Fibroblast of the aortic adventitia (primary cell): Measurements from ENCODE around the gene NKIRAS1. TPM values are rescaled to one million over a fixed set of nuclear protein-coding genes. Genes with fewer than 3 reads are reported as not detected.

Experiments
- DNase-seq: peaks from one replicate; pipeline ENCODE4 v3.0.0-alpha.2; 2010; ENCODE audit warnings: low read depth
- H3K4me3 ChIP-seq: 2 replicates; pipeline ENCODE4 v1.5.1; 2011; ENCODE audit warnings: low read depth, mild to moderate bottlenecking, control low read depth, low read length, moderate library complexity
- CTCF ChIP-seq: IDR thresholded peaks from 2 replicates; pipeline ENCODE4 v1.5.1; 2011; ENCODE audit warnings: mild to moderate bottlenecking, low read length, control low read depth, inconsistent platforms; ENCODE audit not compliant: insufficient read depth
- total RNA-seq: library from RNA; depleted of rRNA; stranded (reverse); fragments of >200 nt; gene quantifications from 2 replicates; pipeline ENCODE4 v1.2.3, GENCODE V29; 2012; ENCODE audit warnings: low replicate concordance

NKIRAS1 gene
- total RNA-seq, 1 donor, result 20.9 TPM

DNA sequence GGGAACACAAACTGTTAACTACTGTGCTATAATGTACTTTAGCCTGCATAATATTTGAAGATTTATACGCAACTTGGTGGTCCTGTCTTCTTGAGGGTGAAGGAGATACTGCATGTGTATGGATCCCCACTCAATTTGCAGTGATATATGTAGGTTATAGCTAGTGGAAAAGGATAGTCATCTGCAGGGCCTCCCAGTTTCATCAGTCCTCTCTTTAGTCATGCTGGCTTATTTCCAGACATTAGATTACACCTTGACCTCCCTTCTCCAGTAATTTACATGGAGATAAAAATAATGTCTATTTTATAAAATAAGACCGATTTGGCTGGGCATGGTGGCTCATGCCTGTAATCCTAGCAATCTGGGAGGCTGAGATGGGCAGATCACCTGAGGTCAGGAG is 32.0 kb upstream of the NKIRAS1 start:
- H3K4me3 ChIP-seq, result no peak overlapping the region
- DNase-seq, result peak; percentile 57
- TF ChIP-seq CTCF, result no peak

GRCh38 chr3:23945913-23946687 is 29.3 kb upstream of the NKIRAS1 start:
- peak overlapping the region; percentile 84 for H3K4me3 ChIP-seq
- no peak for TF ChIP-seq CTCF
- DNase-seq, result peak; percentile 91

DNA sequence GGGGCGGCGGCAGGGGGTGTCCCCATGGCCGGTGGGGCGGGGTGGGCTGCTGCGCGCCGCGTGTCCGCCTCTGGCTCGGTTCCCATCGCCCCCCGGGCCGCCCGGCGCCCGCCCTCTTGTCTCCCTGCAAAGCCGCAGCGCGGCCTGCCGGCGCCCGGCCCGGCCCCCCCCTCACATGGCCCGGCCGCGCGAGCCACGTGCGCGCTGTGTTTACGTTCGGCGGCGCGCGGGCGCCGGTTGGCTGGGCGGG is 28.8 kb upstream of the NKIRAS1 start:
- no peak for TF ChIP-seq CTCF
- peak overlapping the region; percentile 79 for H3K4me3 ChIP-seq
- DNase-seq, result no peak

DNA sequence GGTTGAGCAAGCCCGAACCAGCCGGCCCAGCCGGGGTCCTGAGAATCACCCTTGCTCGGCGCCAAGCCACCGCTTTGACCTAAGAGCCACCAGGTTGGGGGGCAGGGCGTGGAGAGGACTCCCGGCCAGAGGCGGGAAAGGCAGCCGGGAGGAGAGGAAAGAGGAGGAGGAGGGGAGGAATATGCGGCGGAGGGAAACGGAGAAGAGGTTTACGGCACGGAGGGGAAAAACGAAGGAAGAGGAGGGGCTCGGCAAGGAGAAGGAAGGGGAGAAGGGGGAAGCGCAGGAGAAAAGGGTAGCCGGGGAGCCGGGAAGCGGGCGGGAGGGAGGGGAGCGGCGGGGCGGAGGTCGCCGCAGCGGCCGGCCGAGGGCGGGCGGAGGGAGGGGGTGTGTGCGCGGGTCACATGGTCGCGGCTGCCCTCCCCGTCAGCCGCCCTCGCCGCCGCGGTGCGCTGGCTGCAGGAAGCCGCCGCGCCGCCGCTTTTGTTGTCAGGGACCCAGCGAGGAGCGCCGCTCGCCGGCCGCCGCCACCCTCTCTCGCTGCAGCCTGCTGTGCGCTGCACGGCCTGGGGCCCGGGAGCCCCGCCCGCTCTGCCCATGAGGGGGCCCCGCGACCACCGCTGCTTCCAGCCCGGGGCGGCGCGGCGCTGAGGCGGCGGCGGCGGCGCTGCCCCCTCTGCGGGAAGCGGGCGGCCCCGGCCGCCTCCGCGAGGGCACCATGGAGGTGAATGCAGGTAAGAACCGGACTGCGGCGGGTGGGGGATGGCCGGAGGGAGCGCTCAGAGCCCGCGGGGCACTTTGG is 28.3 kb upstream of the NKIRAS1 start, which contains the start of gene NR1D2:
TSS of gene NR1D2 (plus strand) at position 426 of the 802 bp plus-strand sequence. CDS start at position 719, 293 bp downstream.
- H3K4me3 ChIP-seq, result peak within 1 kb of the TSS; percentile 84
- DNase-seq, result peak; percentile 69
- no peak for TF ChIP-seq CTCF

- DNase-seq, result no peak
- TF ChIP-seq CTCF, result no peak
- H3K4me3 ChIP-seq, result peak overlapping the region; percentile 79
Measured at GRCh38 chr3:23944007-23944783, 27.4 kb upstream of the NKIRAS1 start.

- DNase-seq, result no peak
- H3K4me3 ChIP-seq, result no peak overlapping the region
- no peak for TF ChIP-seq CTCF
Measured at GRCh38 chr3:23942546-23942945, 25.8 kb upstream of the NKIRAS1 start.
